ENCODE data around the gene EIF1B. TPM values are rescaled to one million over a fixed set of nuclear protein-coding genes. Genes with fewer than 3 reads are reported as not detected.

Gene EIF1B
- total and polyA plus RNA-seq, 10 of the 15 experiments (the other 5 are each of a cell fraction or from before 2014, with no cell fraction given): 15.4 to 75.6 (median 43.2) TPM

DNA sequence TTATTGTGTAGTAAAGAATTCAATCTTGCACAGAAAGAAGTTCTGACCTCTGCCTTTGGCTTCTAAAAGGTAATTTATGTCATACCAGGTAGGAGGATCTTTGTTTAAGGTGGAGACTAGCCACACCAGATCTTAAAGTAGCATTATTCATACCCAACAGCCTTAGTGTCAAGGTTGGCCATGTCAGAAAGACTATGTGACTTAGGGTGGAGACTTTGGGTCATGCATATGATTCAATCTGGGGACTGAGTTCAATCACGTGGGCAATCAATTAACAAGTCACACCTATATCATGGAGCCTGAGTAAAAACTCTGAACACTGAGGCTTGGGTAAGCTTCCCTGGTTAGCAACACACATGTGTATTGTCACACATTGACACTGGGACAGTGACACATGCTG, 48.9 kb downstream of the EIF1B start:
- RAD21 ChIA-PET (ENCODE audit: unreplicated experiment): no interaction called here
- Histone ChIP-seq H3K9ac (ENCODE audit: control insufficient read depth, insufficient read depth, low read length) (no peak overlapping the region), H3K36me3 (ENCODE audit: control insufficient read depth in 2 of 2, insufficient read depth in 2 of 2, low read length in 1 of 2) (no peaks in the 10 kb centered on the region), H2AFZ (ENCODE audit: control insufficient read depth, low read depth, low read length) (no peak overlapping the region), H3K9me3 (replicated peaks; ENCODE audit: control insufficient read depth, insufficient read depth, low read length) (no peaks in the 10 kb centered on the region), H3K79me2 (ENCODE audit: control insufficient read depth, insufficient read depth, low read length) (no peaks in the 10 kb centered on the region), H3K4me2 (ENCODE audit: control insufficient read depth, insufficient read depth) (no peak overlapping the region), H3K27ac (ENCODE audit: control insufficient read depth, insufficient read depth) (no peak overlapping the region), H3K27me3 (replicated peaks in 1 of 2; ENCODE audit: control insufficient read depth in 2 of 2, insufficient read depth in 2 of 2, low read length in 1 of 2) (no peaks in the 10 kb centered on the region; a peak in 1 of 4 replicates), H3K4me3 (no peak overlapping the region), H3K4me1 (ENCODE audit: control insufficient read depth, insufficient read depth, low read length) (no peaks in the 10 kb centered on the region), H4K20me1 (ENCODE audit: control insufficient read depth, insufficient read depth) (no peaks in the 10 kb centered on the region)
- intact Hi-C loops (cut with micrococcal nuclease; ENCODE audit: unreplicated experiment) (no loop called here), in situ Hi-C loops (cut with MboI) (no loop called here)
- no TSS peak for BruUV-seq (replicated peaks)
- SMC1A ChIA-PET (ENCODE audit: uncharacterized antibody, unreplicated experiment): no interaction called here
- DNase-seq (ENCODE audit: low read depth, low spot score) (no peak), ATAC-seq (no peak), FAIRE-seq (no peak)
- 0% methylated on average over 1 of the region's 1 CpG for WGBS (ENCODE audit: insufficient coverage, insufficient replicate concordance, low lambda C conversion rate, missing lambda C conversion rate)
- CTCF ChIA-PET: no interaction called here
- TF ChIP-seq MTA3 (IDR thresholded peaks at IDR 0.05; ENCODE audit: borderline replicate concordance, low read length) (no peak), ZBTB11 (CRISPR knock-in tag; IDR thresholded peaks at IDR 0.05) (no peak), ZNF274 (IDR thresholded peaks at IDR 0.05; ENCODE audit: insufficient read depth, insufficient read length) (no peak), IKZF2 (IDR thresholded peaks at IDR 0.05) (no peak), CREB1 (IDR thresholded peaks at IDR 0.05; ENCODE audit: low read depth) (no peak), YBX1 (IDR thresholded peaks at IDR 0.05) (no peak), JUNB (IDR thresholded peaks at IDR 0.05) (no peak), SREBF1 (IDR thresholded peaks at IDR 0.05; ENCODE audit: low read length) (no peak)
- POLR2A ChIA-PET: no interaction called here

Other genes starting within 250 kb of the EIF1B start
- gene ENTPD3, start 77.5 kb downstream of the EIF1B start, total RNA-seq (2014; rRNA removed): not detected in 2 replicates
- gene ENTPD3, start 77.5 kb downstream of the EIF1B start, total RNA-seq (2014; rRNA removed; fragmentation: Illumina TruSeq; extraction: Trizol): not detected in 2 replicates
- gene ENTPD3, start 77.5 kb downstream of the EIF1B start, total RNA-seq (2021): not detected in 2 replicates
- not detected in 2 replicates for gene ENTPD3, start 77.5 kb downstream of the EIF1B start, polyA plus RNA-seq (2011; rRNA removed)
- 0.03 TPM in 1 of 2 replicates, not detected in the other for gene ENTPD3, start 77.5 kb downstream of the EIF1B start, polyA plus RNA-seq (2014; fragmentation: Illumina TruSeq; extraction: Trizol)
- gene ENTPD3, start 77.5 kb downstream of the EIF1B start, polyA plus RNA-seq (2014; fragmentation: Nextera tagmentation; extraction: Ambion mirVana): not detected
- not detected in 2 replicates for gene ENTPD3, start 77.5 kb downstream of the EIF1B start, polyA plus RNA-seq (2014; rRNA removed)
- not detected for gene ENTPD3, start 77.5 kb downstream of the EIF1B start, polyA plus RNA-seq (2016; fragmentation: Nextera tagmentation; extraction: Ambion mirVana)
- 586 and 696 TPM in 2 replicates for gene RPL14, start 147.6 kb downstream of the EIF1B start, total RNA-seq (2014; rRNA removed)
- 1,267 and 1,271 TPM in 2 replicates for gene RPL14, start 147.6 kb downstream of the EIF1B start, total RNA-seq (2014; rRNA removed; fragmentation: Illumina TruSeq; extraction: Trizol)
- 3,008 and 3,127 TPM in 2 replicates for gene RPL14, start 147.6 kb downstream of the EIF1B start, total RNA-seq (2021)
- gene RPL14, start 147.6 kb downstream of the EIF1B start, polyA plus RNA-seq (2011; rRNA removed): 530 and 533 TPM in 2 replicates
- 1,545 and 1,707 TPM in 2 replicates for gene RPL14, start 147.6 kb downstream of the EIF1B start, polyA plus RNA-seq (2014; fragmentation: Illumina TruSeq; extraction: Trizol)
- gene RPL14, start 147.6 kb downstream of the EIF1B start, polyA plus RNA-seq (2014; fragmentation: Nextera tagmentation; extraction: Ambion mirVana): 1,000 to 10,000 TPM; 1,643 to 2,149 TPM
- gene RPL14, start 147.6 kb downstream of the EIF1B start, polyA plus RNA-seq (2014; rRNA removed): 927 and 1,005 TPM in 2 replicates
- 100 to 1,000 TPM; 806 to 849 TPM for gene RPL14, start 147.6 kb downstream of the EIF1B start, polyA plus RNA-seq (2016; fragmentation: Nextera tagmentation; extraction: Ambion mirVana)
- 3.7 and 4.2 TPM in 2 replicates for gene ZNF619, start 167.4 kb downstream of the EIF1B start, total RNA-seq (2014; rRNA removed)
- gene ZNF619, start 167.4 kb downstream of the EIF1B start, total RNA-seq (2014; rRNA removed; fragmentation: Illumina TruSeq; extraction: Trizol): 3.8 and 4.1 TPM in 2 replicates
- 5.9 and 7.5 TPM in 2 replicates for gene ZNF619, start 167.4 kb downstream of the EIF1B start, total RNA-seq (2021)
- 5.3 and 5.4 TPM in 2 replicates for gene ZNF619, start 167.4 kb downstream of the EIF1B start, polyA plus RNA-seq (2011; rRNA removed)
- gene ZNF619, start 167.4 kb downstream of the EIF1B start, polyA plus RNA-seq (2014; fragmentation: Illumina TruSeq; extraction: Trizol): 3.9 and 4.8 TPM in 2 replicates
- gene ZNF619, start 167.4 kb downstream of the EIF1B start, polyA plus RNA-seq (2014; fragmentation: Nextera tagmentation; extraction: Ambion mirVana): under 1 TPM; 0.42 to 0.89 TPM
- 3.7 TPM in 2 replicates for gene ZNF619, start 167.4 kb downstream of the EIF1B start, polyA plus RNA-seq (2014; rRNA removed)
- gene ZNF619, start 167.4 kb downstream of the EIF1B start, polyA plus RNA-seq (2016; fragmentation: Nextera tagmentation; extraction: Ambion mirVana): 1 to 10 TPM; 2.6 to 2.7 TPM
- gene ZNF620, start 196.3 kb downstream of the EIF1B start, total RNA-seq (2014; rRNA removed): 1.7 and 2.6 TPM in 2 replicates
- gene ZNF620, start 196.3 kb downstream of the EIF1B start, total RNA-seq (2014; rRNA removed; fragmentation: Illumina TruSeq; extraction: Trizol): 4.3 TPM in 2 replicates
- 2.9 and 3.4 TPM in 2 replicates for gene ZNF620, start 196.3 kb downstream of the EIF1B start, total RNA-seq (2021)
- gene ZNF620, start 196.3 kb downstream of the EIF1B start, polyA plus RNA-seq (2011; rRNA removed): 1.3 and 1.7 TPM in 2 replicates
- gene ZNF620, start 196.3 kb downstream of the EIF1B start, polyA plus RNA-seq (2014; fragmentation: Illumina TruSeq; extraction: Trizol): 2.1 and 3.5 TPM in 2 replicates
- 1 to 10 TPM; 1.3 to 1.7 TPM for gene ZNF620, start 196.3 kb downstream of the EIF1B start, polyA plus RNA-seq (2014; fragmentation: Nextera tagmentation; extraction: Ambion mirVana)
- gene ZNF620, start 196.3 kb downstream of the EIF1B start, polyA plus RNA-seq (2014; rRNA removed): 2.4 and 3.2 TPM in 2 replicates
- 1 to 10 TPM; 2.4 to 3.8 TPM for gene ZNF620, start 196.3 kb downstream of the EIF1B start, polyA plus RNA-seq (2016; fragmentation: Nextera tagmentation; extraction: Ambion mirVana)
- 11.4 and 12.1 TPM in 2 replicates for gene ZNF621, start 215.3 kb downstream of the EIF1B start, total RNA-seq (2014; rRNA removed)
- gene ZNF621, start 215.3 kb downstream of the EIF1B start, total RNA-seq (2014; rRNA removed; fragmentation: Illumina TruSeq; extraction: Trizol): 12.4 and 12.8 TPM in 2 replicates
- 14.2 and 16.4 TPM in 2 replicates for gene ZNF621, start 215.3 kb downstream of the EIF1B start, total RNA-seq (2021)
- 26.3 and 31.5 TPM in 2 replicates for gene ZNF621, start 215.3 kb downstream of the EIF1B start, polyA plus RNA-seq (2011; rRNA removed)
- gene ZNF621, start 215.3 kb downstream of the EIF1B start, polyA plus RNA-seq (2014; fragmentation: Illumina TruSeq; extraction: Trizol): 18.7 and 26.2 TPM in 2 replicates
- 1 to 10 TPM; 2.9 to 4.3 TPM for gene ZNF621, start 215.3 kb downstream of the EIF1B start, polyA plus RNA-seq (2014; fragmentation: Nextera tagmentation; extraction: Ambion mirVana)
- gene ZNF621, start 215.3 kb downstream of the EIF1B start, polyA plus RNA-seq (2014; rRNA removed): 11.2 and 13.4 TPM in 2 replicates
- 1 to 10 TPM; 5.8 to 7.8 TPM for gene ZNF621, start 215.3 kb downstream of the EIF1B start, polyA plus RNA-seq (2016; fragmentation: Nextera tagmentation; extraction: Ambion mirVana)

Measured in GM12878 (cell line).